Adrenal gland (tissue), 5 donors: Measurements from ENCODE around the gene TNRC6C.

Source experiments
- POLR2A ChIP-seq, 2 donors: fragments of 450-650 bp; IDR thresholded peaks; one replicate each; pipeline ENCODE4 v1.6.1; 2017; ENCODE audit warnings: antibody characterized with exemption in 2 of 2, mild to moderate bottlenecking in 2 of 2, moderate library complexity in 1 of 2
- TF ChIP-seq, protein P1 (sequence below), 6 experiments: fragments of 450-650 bp in 4 of 6; fragments of 200-600 bp in 2 of 6; sonication (generic) in 1 of 6; IDR thresholded peaks; 1 replicate in 5 of 6; 2 replicates in 1 of 6; pipeline versions ENCODE4 v1.5.1 to v1.8.0; 2016 to 2021; ENCODE audit warnings: antibody characterized with exemption in 6 of 6, mild to moderate bottlenecking in 2 of 6, moderate library complexity in 1 of 6
- donor health status: DM: no; HTN: no; CAD: no.

- TF ChIP-seq, protein P1, sequence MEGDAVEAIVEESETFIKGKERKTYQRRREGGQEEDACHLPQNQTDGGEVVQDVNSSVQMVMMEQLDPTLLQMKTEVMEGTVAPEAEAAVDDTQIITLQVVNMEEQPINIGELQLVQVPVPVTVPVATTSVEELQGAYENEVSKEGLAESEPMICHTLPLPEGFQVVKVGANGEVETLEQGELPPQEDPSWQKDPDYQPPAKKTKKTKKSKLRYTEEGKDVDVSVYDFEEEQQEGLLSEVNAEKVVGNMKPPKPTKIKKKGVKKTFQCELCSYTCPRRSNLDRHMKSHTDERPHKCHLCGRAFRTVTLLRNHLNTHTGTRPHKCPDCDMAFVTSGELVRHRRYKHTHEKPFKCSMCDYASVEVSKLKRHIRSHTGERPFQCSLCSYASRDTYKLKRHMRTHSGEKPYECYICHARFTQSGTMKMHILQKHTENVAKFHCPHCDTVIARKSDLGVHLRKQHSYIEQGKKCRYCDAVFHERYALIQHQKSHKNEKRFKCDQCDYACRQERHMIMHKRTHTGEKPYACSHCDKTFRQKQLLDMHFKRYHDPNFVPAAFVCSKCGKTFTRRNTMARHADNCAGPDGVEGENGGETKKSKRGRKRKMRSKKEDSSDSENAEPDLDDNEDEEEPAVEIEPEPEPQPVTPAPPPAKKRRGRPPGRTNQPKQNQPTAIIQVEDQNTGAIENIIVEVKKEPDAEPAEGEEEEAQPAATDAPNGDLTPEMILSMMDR (IDR thresholded peaks at IDR 0.05) = no peak
- no peak for TF ChIP-seq POLR2A (IDR thresholded peaks at IDR 0.05)
These were observed 189.9 kb downstream of the TNRC6C start for GRCh38 chr17:78148286-78149016.
